Neural cell (in vitro differentiated cells): ENCODE measurements around the gene GPC2. TPM values are rescaled to one million over a fixed set of nuclear protein-coding genes. Genes with fewer than 3 reads are reported as not detected.

ENCODE experiments used
- H2AFZ ChIP-seq: fragments of 200-600, 300-800 bp; sonication (generic), shearing (Covaris generic); 2 replicates; pipeline ENCODE4 v1.6.0; 2014; ENCODE audit warnings: low read depth, mild to moderate bottlenecking, antibody characterized with exemption, low read length, moderate library complexity
- H3F3A ChIP-seq: fragments of 200-600 bp; shearing (Covaris generic); 2 replicates; pipeline ENCODE4 v1.6.1; 2016; ENCODE audit warnings: mild to moderate bottlenecking, moderate library complexity, mixed read lengths, antibody characterized with exemption, low read length; ENCODE audit not compliant: insufficient read depth, poor library complexity, severe bottlenecking
- H3K27ac ChIP-seq: fragments of 200-600, 300-800 bp; sonication (generic), shearing (Covaris generic); 2 replicates; pipeline ENCODE4 v1.5.1; 2014; ENCODE audit warnings: mild to moderate bottlenecking, low read length, moderate library complexity
- H3K27me3 ChIP-seq: fragments of 300-800, 200-600 bp; sonication (generic), shearing (Covaris generic); 2 replicates; pipeline ENCODE4 v1.6.0; 2014; ENCODE audit warnings: mild to moderate bottlenecking, low read depth, low read length, moderate library complexity; ENCODE audit not compliant: insufficient read depth
- H3K36me3 ChIP-seq: fragments of 300-800, 200-600 bp; sonication (generic), shearing (Covaris generic); 2 replicates; pipeline ENCODE4 v1.5.1; 2014; ENCODE audit warnings: mild to moderate bottlenecking, antibody characterized with exemption, low read length, moderate library complexity; ENCODE audit not compliant: insufficient read depth
- H3K4me2 ChIP-seq: fragments of 300-800, 200-600 bp; sonication (generic), shearing (Covaris generic); 2 replicates; pipeline ENCODE4 v1.6.0; 2014; ENCODE audit warnings: mild to moderate bottlenecking, low read length
- H3K4me3 ChIP-seq: fragments of 300-800, 200-600 bp; sonication (generic), shearing (Covaris generic); 2 replicates; pipeline ENCODE4 v1.5.1; 2014; ENCODE audit warnings: mild to moderate bottlenecking, low read length, moderate library complexity
- H3K79me2 ChIP-seq: fragments of 200-600 bp; shearing (Covaris generic); replicated peaks from 2 replicates; pipeline ENCODE4 v1.6.0; 2014; ENCODE audit warnings: mild to moderate bottlenecking, low read length, moderate library complexity; ENCODE audit not compliant: insufficient read depth
- H3K9ac ChIP-seq: fragments of 300-800, 200-600 bp; sonication (generic), shearing (Covaris generic); 2 replicates; pipeline ENCODE4 v1.6.1; 2016; ENCODE audit warnings: mild to moderate bottlenecking, low read length, mixed read lengths
- H3K9me2 ChIP-seq: fragments of 200-600 bp; shearing (Covaris generic); 2 replicates; pipeline ENCODE4 v1.6.1; 2016; ENCODE audit warnings: mild to moderate bottlenecking, low read length, mixed read lengths; ENCODE audit not compliant: insufficient read depth
- H3K9me3 ChIP-seq: fragments of 200-600, 300-800 bp; sonication (generic), shearing (Covaris generic); 2 replicates; pipeline ENCODE4 v1.6.1; 2016; ENCODE audit warnings: mild to moderate bottlenecking, mixed run types, low read length, moderate library complexity, mixed read lengths
- H4K20me1 ChIP-seq: fragments of 200-600 bp; shearing (Covaris generic); 2 replicates; pipeline ENCODE4 v1.6.1; 2016; ENCODE audit warnings: mild to moderate bottlenecking, mixed run types; ENCODE audit not compliant: insufficient read depth
- CTCF ChIP-seq: fragments of 450-650 bp; IDR thresholded peaks from 2 replicates; pipeline ENCODE4 v1.5.1; 2014; ENCODE audit warnings: antibody characterized with exemption, mild to moderate bottlenecking, moderate library complexity; ENCODE audit not compliant: poor library complexity, severe bottlenecking
- EP300 ChIP-seq: fragments of 450-650 bp; conservative IDR thresholded peaks from 2 replicates; pipeline ENCODE4 v1.6.1; 2014; ENCODE audit warnings: antibody characterized with exemption, mild to moderate bottlenecking, moderate library complexity; ENCODE audit not compliant: poor library complexity, severe bottlenecking
- EZH2 ChIP-seq: fragments of 200-600, 300-800 bp; shearing (Covaris generic), sonication (generic); IDR thresholded peaks from 2 replicates; pipeline ENCODE4 v1.6.1; 2014; ENCODE audit warnings: antibody characterized with exemption, low read length, borderline replicate concordance, mild to moderate bottlenecking; ENCODE audit not compliant: insufficient read depth, poor library complexity, severe bottlenecking
- MXI1 ChIP-seq: fragments of 450-650 bp; conservative IDR thresholded peaks from 2 replicates; pipeline ENCODE4 v1.6.1; 2014; ENCODE audit warnings: antibody characterized with exemption, mild to moderate bottlenecking; ENCODE audit not compliant: poor library complexity, severe bottlenecking
- POLR2AphosphoS5 ChIP-seq: IDR thresholded peaks from 2 replicates; pipeline ENCODE4 v1.6.1; 2012
- RAD21 ChIP-seq: fragments of 450-650 bp; conservative IDR thresholded peaks from 2 replicates; pipeline ENCODE4 v1.6.1; 2014; ENCODE audit warnings: antibody characterized with exemption, mild to moderate bottlenecking, moderate library complexity
- REST ChIP-seq: IDR thresholded peaks from 2 replicates; pipeline ENCODE4 v1.6.1; 2012; ENCODE audit warnings: borderline replicate concordance
- SMC3 ChIP-seq: fragments of 450-650 bp; conservative IDR thresholded peaks from 2 replicates; pipeline ENCODE4 v1.6.1; 2014; ENCODE audit warnings: antibody characterized with exemption, mild to moderate bottlenecking, moderate library complexity; ENCODE audit not compliant: poor library complexity
- TAF1 ChIP-seq: IDR thresholded peaks from 2 replicates; pipeline ENCODE4 v1.6.1; 2012; ENCODE audit warnings: low read depth
- polyA plus RNA-seq: library from polyadenylated mRNA; depleted of rRNA; stranded (reverse); fragments of >200 nt; gene quantifications from 2 replicates; pipeline ENCODE4 v1.2.3, GENCODE V29; 2014

Gene GPC2
- polyA plus RNA-seq, 1 donor from 2014 or later, result 506 TPM

- H3K79me2 ChIP-seq, result no peaks in the 10 kb centered on the region
- no peaks in the 10 kb centered on the region for H3K9me3 ChIP-seq
- H3F3A ChIP-seq, result no peaks in the 10 kb centered on the region
- H3K36me3 ChIP-seq, result no peaks in the 10 kb centered on the region
- H4K20me1 ChIP-seq, result no peaks in the 10 kb centered on the region
- no peaks in the 10 kb centered on the region for H3K9me2 ChIP-seq
- H3K27me3 ChIP-seq, result no peaks in the 10 kb centered on the region
- H3K27ac ChIP-seq, result no peak overlapping the region
- no peak overlapping the region for H3K4me3 ChIP-seq
- H2AFZ ChIP-seq, result no peak overlapping the region
- TF ChIP-seq RAD21 (no peak), MXI1 (no peak), REST (no peak), SMC3 (no peak), CTCF (no peak), EP300 (no peak), EZH2 (no peak), POLR2AphosphoS5 (no peak), TAF1 (no peak)
- H3K9ac ChIP-seq, result no peak overlapping the region
- H3K4me2 ChIP-seq, result no peak overlapping the region
Measured at GRCh38 chr7:100166970-100167911, 9.9 kb downstream of the GPC2 start.

- no peaks in the 10 kb centered on the region for H3K36me3 ChIP-seq
- no peaks in the 10 kb centered on the region for H3K9me2 ChIP-seq
- no peaks in the 10 kb centered on the region for H3K79me2 ChIP-seq
- no peak for TF ChIP-seq SMC3
- TF ChIP-seq TAF1, result no peak
- peak; percentile 16 for TF ChIP-seq POLR2AphosphoS5
- no peak overlapping the region for H3K9ac ChIP-seq
- H3K27me3 ChIP-seq, result no peaks in the 10 kb centered on the region
- H3K4me3 ChIP-seq, result no peak overlapping the region
- no peak overlapping the region for H3K4me2 ChIP-seq
- no peaks in the 10 kb centered on the region for H4K20me1 ChIP-seq
- H3F3A ChIP-seq, result no peaks in the 10 kb centered on the region
- no peak overlapping the region for H2AFZ ChIP-seq
- no peak overlapping the region for H3K27ac ChIP-seq
- no peaks in the 10 kb centered on the region for H3K9me3 ChIP-seq
Measured at GRCh38 chr7:100166317-100166940, 10.8 kb downstream of the GPC2 start.
